ENCODE data around the gene PRAMEF5. TPM values are rescaled to one million over a fixed set of nuclear protein-coding genes. Genes with fewer than 3 reads are reported as not detected.

The PRAMEF5 gene
- not detected in 2 replicates for total RNA-seq

GRCh38 chr1:13253898-13254297 is at the start of gene PRAMEF5:
Gene PRAMEF5, plus strand, starts transcription at chr1:13254198. Its CDS starts 5,071 bp downstream, at chr1:13259269.

GRCh38 chr1:13225675-13226204 is 28.3 kb upstream of the PRAMEF5 start, which contains the start of gene PRAMEF18:
Gene PRAMEF18, minus strand, starts transcription at chr1:13226154. Its CDS starts 48 bp downstream, at chr1:13226106.

GRCh38 chr1:13285037-13285436 is 31.0 kb downstream of the PRAMEF5 start, which contains the start of gene PRAMEF8:
Gene PRAMEF8, minus strand, starts transcription at chr1:13285137. Its CDS starts 1,046 bp downstream, at chr1:13284091.

GRCh38 chr1:13303239-13303638 is 49.2 kb downstream of the PRAMEF5 start, which contains the start of gene PRAMEF33:
Gene PRAMEF33, plus strand, starts transcription at chr1:13303539. Its CDS starts 2,416 bp downstream, at chr1:13305955.

Other genes starting within 250 kb of the PRAMEF5 start
- not detected in 2 replicates for gene PRAMEF27, start 197.6 kb upstream of the PRAMEF5 start, total RNA-seq
- gene HNRNPCL3, start 193.4 kb upstream of the PRAMEF5 start, total RNA-seq = not detected in 2 replicates
- not detected in 2 replicates for gene PRAMEF25, start 183.4 kb upstream of the PRAMEF5 start, total RNA-seq
- gene HNRNPCL2, start 137.3 kb upstream of the PRAMEF5 start, total RNA-seq = not detected in 2 replicates
- not detected in 2 replicates for gene PRAMEF26, start 98.2 kb upstream of the PRAMEF5 start, total RNA-seq
- not detected in 2 replicates for gene HNRNPCL4, start 88.6 kb upstream of the PRAMEF5 start, total RNA-seq
- not detected in 2 replicates for gene PRAMEF9, start 82.3 kb upstream of the PRAMEF5 start, total RNA-seq
- not detected in 2 replicates for gene PRAMEF13, start 52.8 kb upstream of the PRAMEF5 start, total RNA-seq
- gene PRAMEF18, start 28.0 kb upstream of the PRAMEF5 start, total RNA-seq = not detected in 2 replicates
- not detected in 2 replicates for gene PRAMEF8, start 30.9 kb downstream of the PRAMEF5 start, total RNA-seq
- not detected in 2 replicates for gene PRAMEF33, start 49.3 kb downstream of the PRAMEF5 start, total RNA-seq
- not detected in 2 replicates for gene PRAMEF15, start 61.4 kb downstream of the PRAMEF5 start, total RNA-seq
- not detected in 2 replicates for gene PRAMEF14, start 92.9 kb downstream of the PRAMEF5 start, total RNA-seq
- gene PRAMEF19, start 117.7 kb downstream of the PRAMEF5 start, total RNA-seq = not detected in 2 replicates
- not detected in 2 replicates for gene PRAMEF17, start 135.4 kb downstream of the PRAMEF5 start, total RNA-seq
- not detected in 2 replicates for gene PRAMEF20, start 156.3 kb downstream of the PRAMEF5 start, total RNA-seq

All from uterine smooth muscle cell (primary cell).